ENCODE measurements around the gene PMEPA1.

The PMEPA1 gene

GRCh38 chr20:57736738-57737347 is 27.0 kb upstream of the PMEPA1 start:
- DNase-seq (ENCODE audit: low read depth) = no peak

DNA sequence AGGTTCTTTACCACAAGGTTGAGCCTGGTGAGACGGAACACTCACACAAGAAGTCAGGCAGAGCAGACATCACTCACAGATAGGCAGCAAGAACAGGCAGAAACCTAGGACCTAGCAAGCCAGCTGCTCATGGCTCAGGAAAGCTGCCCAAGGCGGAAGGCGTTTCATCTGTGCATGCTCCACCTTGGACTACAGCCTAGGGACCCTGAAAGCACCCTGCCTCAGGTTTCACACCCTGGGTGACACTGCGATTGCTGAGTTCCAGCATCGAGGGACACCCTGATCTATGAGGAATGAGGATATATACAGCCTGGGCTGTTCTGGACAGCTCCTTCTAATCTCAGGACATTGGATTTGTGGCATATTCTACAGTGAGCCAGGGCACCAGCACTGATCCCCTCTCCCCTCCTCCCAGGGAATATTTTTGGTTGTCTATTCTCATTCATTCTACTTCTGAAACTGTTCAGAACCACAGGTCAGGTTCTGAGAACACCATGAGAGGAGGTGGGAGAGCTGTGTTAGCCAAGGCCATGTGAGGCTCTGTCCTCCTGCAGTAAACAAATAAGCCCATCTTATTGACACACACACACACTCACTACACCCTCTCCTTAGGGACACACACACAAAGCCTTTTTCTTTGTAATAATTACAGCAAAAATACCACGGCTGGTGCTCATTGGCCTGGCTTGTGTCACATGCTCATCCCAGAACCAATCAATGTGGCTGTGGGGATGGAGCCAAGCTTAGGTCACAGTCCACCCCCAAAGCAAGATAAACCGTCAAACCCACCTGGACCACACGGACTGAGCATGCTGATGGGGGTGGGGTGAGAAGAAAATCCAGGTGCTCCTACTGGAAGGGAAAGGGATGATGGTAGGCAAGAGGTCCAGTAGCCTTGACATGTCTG is 26.3 kb upstream of the PMEPA1 start:
- no peak for DNase-seq (ENCODE audit: low read depth)

GRCh38 chr20:57734754-57735153 is 24.9 kb upstream of the PMEPA1 start:
- no peak for DNase-seq (ENCODE audit: low read depth)

GRCh38 chr20:57732226-57732625 is 22.4 kb upstream of the PMEPA1 start:
- no peak for DNase-seq (ENCODE audit: low read depth)

- no peak for DNase-seq (ENCODE audit: low read depth)
Observed at GRCh38 chr20:57728762-57729161, 18.9 kb upstream of the PMEPA1 start.

- DNase-seq (ENCODE audit: low read depth) = no peak
Observed at GRCh38 chr20:57727863-57728262, 18.0 kb upstream of the PMEPA1 start.

- no peak for DNase-seq (ENCODE audit: low read depth)
Observed at GRCh38 chr20:57725636-57726035, 15.8 kb upstream of the PMEPA1 start.

DNA sequence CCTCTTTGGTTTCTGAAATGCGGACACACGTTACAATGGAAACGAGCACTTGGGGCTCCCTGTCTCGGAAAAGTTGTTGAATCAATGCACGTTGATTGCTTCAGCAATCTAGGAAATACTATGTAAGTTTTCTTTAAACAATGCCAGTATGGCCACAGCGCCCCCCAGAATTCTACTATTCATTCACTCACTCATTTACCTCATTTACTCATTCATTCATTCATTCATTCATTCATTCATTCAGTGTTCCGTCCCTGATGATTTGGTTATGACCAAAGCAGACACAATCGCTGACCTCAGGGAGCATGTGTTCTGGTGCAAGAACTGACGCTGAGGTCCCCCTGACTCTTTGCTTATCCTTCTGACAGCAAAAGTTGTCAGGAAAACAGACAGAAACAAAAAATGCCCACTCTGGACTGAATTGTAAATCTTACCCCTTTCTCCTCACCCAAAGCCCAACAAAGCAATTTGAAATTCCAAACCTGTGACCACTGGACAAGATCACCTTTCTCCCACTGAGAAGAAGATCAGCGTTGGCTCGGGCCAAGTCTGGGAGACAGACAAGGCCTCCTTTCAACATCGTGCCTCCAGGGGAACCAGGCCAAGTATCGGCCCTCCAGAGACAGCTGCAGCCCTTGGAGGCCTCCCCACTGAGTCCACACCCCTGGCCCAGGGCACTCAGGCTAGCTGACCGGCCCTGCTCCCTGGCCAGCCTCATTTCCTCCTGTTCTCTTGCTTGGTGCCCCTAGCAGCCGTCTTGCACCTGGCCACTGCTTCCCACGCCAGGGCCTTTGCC is 15.0 kb upstream of the PMEPA1 start:
- no peak for DNase-seq (ENCODE audit: low read depth)

- DNase-seq (ENCODE audit: low read depth) = no peak
Observed at GRCh38 chr20:57723816-57724215, 14.0 kb upstream of the PMEPA1 start.

- no peak for DNase-seq (ENCODE audit: low read depth)
Observed at GRCh38 chr20:57719951-57720350, 10.1 kb upstream of the PMEPA1 start.

- DNase-seq (ENCODE audit: low read depth) = peak; percentile 88
Observed at GRCh38 chr20:57718490-57719009, 8.7 kb upstream of the PMEPA1 start.

GRCh38 chr20:57717797-57718196 is 8.0 kb upstream of the PMEPA1 start:
- DNase-seq (ENCODE audit: low read depth) = no peak

- no peak for DNase-seq (ENCODE audit: low read depth)
Observed at GRCh38 chr20:57716901-57717300, 7.1 kb upstream of the PMEPA1 start.

- no peak for DNase-seq (ENCODE audit: low read depth)
Observed at GRCh38 chr20:57716202-57716601, 6.4 kb upstream of the PMEPA1 start.

DNA sequence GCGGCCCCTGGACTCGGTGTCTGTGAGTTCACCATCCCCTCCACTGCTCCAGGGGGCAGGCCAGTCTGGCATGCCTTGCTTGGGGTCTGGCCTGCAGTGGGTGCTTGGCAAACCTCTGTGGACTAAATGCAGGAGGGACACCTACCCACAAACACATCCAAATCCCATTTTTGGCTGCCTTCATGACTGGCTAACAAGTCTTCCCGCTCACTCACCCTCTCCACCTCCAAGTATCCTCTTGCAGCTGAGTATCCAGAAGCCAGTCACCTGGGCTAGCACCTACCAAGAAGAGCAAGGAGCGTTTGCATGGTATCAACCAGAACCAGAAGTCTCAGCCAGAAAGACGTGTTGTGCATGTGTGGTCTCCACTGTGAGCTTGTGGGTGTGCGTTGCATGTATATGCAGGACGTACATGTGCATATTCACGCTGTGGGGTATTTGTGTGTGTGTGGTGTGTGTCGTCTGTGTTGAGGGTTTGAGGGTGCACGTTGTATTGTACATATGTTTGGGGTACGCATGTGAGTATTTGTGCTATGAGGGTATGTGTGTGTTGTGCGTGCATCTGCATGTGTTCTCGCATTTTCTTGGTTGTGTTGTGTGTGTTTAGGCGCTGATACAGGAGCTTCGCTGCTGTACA is 5.6 kb upstream of the PMEPA1 start:
- no peak for DNase-seq (ENCODE audit: low read depth)

- no peak for DNase-seq (ENCODE audit: low read depth)
Observed at GRCh38 chr20:57714409-57715267, 4.8 kb upstream of the PMEPA1 start.

GRCh38 chr20:57713951-57714350 is 4.1 kb upstream of the PMEPA1 start:
- DNase-seq (ENCODE audit: low read depth) = no peak

GRCh38 chr20:57713505-57713903 is 3.7 kb upstream of the PMEPA1 start:
- DNase-seq (ENCODE audit: low read depth) = no peak

DNA sequence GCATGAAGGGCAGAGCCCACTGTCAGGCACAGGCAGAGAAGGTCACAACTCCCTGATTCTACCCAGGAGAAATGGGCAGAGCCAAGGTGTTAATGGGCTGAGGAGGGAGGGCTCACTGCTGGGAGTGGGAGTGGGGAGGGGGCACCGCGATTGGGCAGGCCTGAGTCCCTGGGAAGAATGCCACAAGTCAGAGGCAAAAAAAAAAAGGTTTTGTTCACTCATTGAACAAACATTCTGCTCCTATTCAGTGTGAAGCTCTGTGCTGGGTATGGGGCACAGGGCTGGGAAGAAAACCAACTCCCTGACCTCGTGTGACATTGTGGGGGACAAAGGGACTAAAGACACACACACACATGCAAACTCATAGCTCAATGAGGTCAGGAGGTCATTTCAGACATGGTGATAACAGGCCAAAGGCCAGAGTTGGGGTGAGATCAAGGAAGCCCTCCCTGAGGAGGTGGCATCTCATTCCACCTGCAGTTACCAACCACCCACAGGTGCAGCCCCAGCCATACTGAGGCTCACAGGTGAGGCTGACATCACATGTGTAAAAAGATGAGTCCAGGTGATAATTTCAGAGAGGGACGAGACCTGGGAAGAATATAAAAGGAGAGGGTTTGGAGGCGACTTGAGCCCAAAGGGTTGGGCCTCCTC is 3.2 kb upstream of the PMEPA1 start:
- no peak for DNase-seq (ENCODE audit: low read depth)

- no peak for DNase-seq (ENCODE audit: low read depth)
Observed at GRCh38 chr20:57712341-57712740, 2.5 kb upstream of the PMEPA1 start.

- no peak for DNase-seq (ENCODE audit: low read depth)
Observed at GRCh38 chr20:57711826-57712225, 2.0 kb upstream of the PMEPA1 start.
